Measurements from ENCODE around the gene LEF1. TPM values are rescaled to one million over a fixed set of nuclear protein-coding genes. Genes with fewer than 3 reads are reported as not detected.

Gene LEF1
- total and polyA plus RNA-seq, 2 donors (not counting 3 experiments of a cell fraction or from before 2014, with no cell fraction given) = 0.46 TPM; not detected in 1

GRCh38 chr4:108045687-108046024 lies 123.1 kb downstream of the LEF1 start:
- Histone ChIP-seq H3K27ac (ENCODE audit: insufficient read depth, low read depth, low read length) (no peak overlapping the region), H2AFZ (ENCODE audit: low read depth, low read length) (no peak overlapping the region), H3K4me3 (replicated peaks in 1 of 3; ENCODE audit: insufficient read depth in 1 of 3, low read depth in 1 of 3, low read length in 3 of 3) (no peak overlapping the region), H3K4me2 (ENCODE audit: insufficient read depth, low read length) (no peak overlapping the region), H3K36me3 (ENCODE audit: control insufficient read depth in 2 of 2, extremely low read depth in 1 of 2, insufficient read depth in 2 of 2, low read length in 2 of 2) (no peaks in the 10 kb centered on the region), H3K9me1 (replicated peaks; ENCODE audit: control insufficient read depth, extremely low read depth, insufficient read depth, low read length) (no peaks in the 10 kb centered on the region), H3K9me3 (replicated peaks; ENCODE audit: control insufficient read depth, insufficient read depth, low read length) (no peaks in the 10 kb centered on the region), H3K4me1 (ENCODE audit: control insufficient read depth, extremely low read depth, insufficient read depth, low read length) (peaks cover 5% of the 10 kb centered on the region), H3K9ac (replicated peaks; ENCODE audit: extremely low read depth, insufficient read depth, low read length) (no peak overlapping the region), H3K27me3 (ENCODE audit: control insufficient read depth in 2 of 2, insufficient read depth in 2 of 2, low read length in 2 of 2) (peaks cover 0 to 2% of the 10 kb centered on the region in 2 experiments), H4K20me1 (replicated peaks; ENCODE audit: control insufficient read depth, extremely low read depth, insufficient read depth, low read length) (no peaks in the 10 kb centered on the region), H3K79me2 (ENCODE audit: control insufficient read depth, insufficient read depth, low read length) (no peaks in the 10 kb centered on the region)
- ChIA-PET POLR2A (no interaction called here), CTCF (interaction anchor here (1.0 to 2.9 kb wide), 2 partner anchors 27 to 527 kb away, joined by 3 to 15 read pairs; no protein-coding TSS in a partner anchor)
- DNase-seq (ENCODE audit: low read depth, low spot score) (no peak), FAIRE-seq (no peak)
- no peak for TF ChIP-seq CTCF (IDR thresholded peaks at IDR 0.05; ENCODE audit: extremely low read depth in 1 of 2, insufficient read depth in 1 of 2, low read depth in 1 of 2, low read length in 2 of 2)
- no peak for TF ChIP-seq MAX (IDR thresholded peaks at IDR 0.05; ENCODE audit: insufficient read depth, insufficient read length)
- no peak for TF ChIP-seq POLR2A (IDR thresholded peaks at IDR 0.05; ENCODE audit: low read depth, low read length)
- TF ChIP-seq EZH2 (IDR thresholded peaks at IDR 0.05; ENCODE audit: borderline replicate concordance, low read depth, low read length, severe bottlenecking) = no peak
- no peak for TF ChIP-seq GATA2 (IDR thresholded peaks at IDR 0.05; ENCODE audit: insufficient read depth, insufficient read length, low read depth, low read length)
- TF ChIP-seq JUN (IDR thresholded peaks at IDR 0.05; ENCODE audit: borderline replicate concordance, insufficient read depth, insufficient read length, low read depth) = no peak
- no peak for TF ChIP-seq FOS (IDR thresholded peaks at IDR 0.05; ENCODE audit: borderline replicate concordance, insufficient read depth, low read length)
- TF ChIP-seq POLR2AphosphoS5 (IDR thresholded peaks at IDR 0.05; ENCODE audit: insufficient read depth, low read depth, low read length) = no peak
- TF ChIP-seq MYC (IDR thresholded peaks at IDR 0.05; ENCODE audit: low read depth, low read length) = no peak
- intact Hi-C loops (cut with micrococcal nuclease) (no loop called here), dilution Hi-C loops (cut with MboI; ENCODE audit: extremely low pct_ligation_motif_present, low sequenced_read_pairs) (no loop called here)
- no TSS peak for BruUV-seq (replicated peaks)

Measured in endothelial cell of umbilical vein (primary cell).